Central memory CD4-positive, alpha-beta T cell (primary cell): Measurements from ENCODE around the gene SLC39A11.
"Not testable (repeated sequence)": the region's sequence is repeated elsewhere in the genome, so short reads cannot be mapped to it uniquely, and the experiment has no call there.

Experiments used
- DNase-seq: peaks from one replicate; pipeline ENCODE4 v3.0.0; 2022

SLC39A11 gene

GRCh38 chr17:72999474-72999873, 93.0 kb downstream of the SLC39A11 start:
- DNase-seq, result not testable (repeated sequence)

GRCh38 chr17:72998343-72998742, 94.1 kb downstream of the SLC39A11 start:
- DNase-seq, result no peak

DNA sequence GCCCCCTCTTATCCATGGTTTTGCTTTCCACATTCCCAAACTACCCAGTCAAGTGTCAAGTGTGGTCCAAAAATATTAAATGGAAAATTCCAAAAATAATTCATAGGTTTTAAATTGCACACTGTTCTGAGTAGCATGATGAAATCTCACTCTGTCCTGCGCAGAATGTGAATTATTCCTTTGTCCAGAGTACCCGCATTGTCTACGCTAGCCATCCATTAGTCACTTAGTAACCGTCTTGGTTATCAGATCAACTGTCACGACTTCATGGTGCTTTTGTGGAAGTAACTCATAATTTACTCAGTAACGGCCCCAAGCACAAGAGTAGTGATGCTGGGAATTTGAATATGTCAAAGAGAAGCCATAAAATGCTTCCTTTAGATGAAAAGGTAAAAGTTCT, 94.9 kb downstream of the SLC39A11 start:
- DNase-seq, result no peak

- DNase-seq, result no peak
These were observed 95.7 kb downstream of the SLC39A11 start for GRCh38 chr17:72996791-72997190.

DNA sequence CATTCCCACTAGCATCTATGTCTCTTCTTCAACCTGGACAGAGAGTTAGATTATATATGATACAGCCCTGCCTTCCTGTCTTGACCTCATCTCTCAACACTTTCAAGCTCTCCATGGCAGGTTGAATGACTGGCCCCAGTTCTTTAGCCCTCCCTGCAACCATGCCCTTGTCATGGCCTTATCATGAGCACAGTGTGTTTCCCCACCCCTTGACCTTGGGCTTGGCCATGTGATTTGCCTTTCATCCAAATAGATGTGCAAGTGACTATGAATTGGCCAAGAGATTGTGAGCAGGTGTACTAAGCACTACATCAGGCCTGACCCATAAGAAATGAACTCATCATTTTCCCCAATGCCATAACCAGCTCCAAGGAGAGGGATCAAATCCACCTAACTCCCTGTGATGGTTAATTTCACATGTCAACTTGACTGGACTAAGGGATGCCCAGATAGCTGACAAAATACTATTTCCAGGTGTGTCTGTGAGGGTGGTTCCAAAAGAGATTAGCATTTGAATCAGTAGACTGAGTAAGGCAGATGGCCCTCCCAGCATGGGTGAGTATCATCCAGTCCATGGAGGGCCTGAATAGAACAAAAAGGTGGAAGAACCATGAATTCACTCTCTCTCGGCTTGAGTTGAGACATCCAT, 97.4 kb downstream of the SLC39A11 start:
- no peak for DNase-seq

DNA sequence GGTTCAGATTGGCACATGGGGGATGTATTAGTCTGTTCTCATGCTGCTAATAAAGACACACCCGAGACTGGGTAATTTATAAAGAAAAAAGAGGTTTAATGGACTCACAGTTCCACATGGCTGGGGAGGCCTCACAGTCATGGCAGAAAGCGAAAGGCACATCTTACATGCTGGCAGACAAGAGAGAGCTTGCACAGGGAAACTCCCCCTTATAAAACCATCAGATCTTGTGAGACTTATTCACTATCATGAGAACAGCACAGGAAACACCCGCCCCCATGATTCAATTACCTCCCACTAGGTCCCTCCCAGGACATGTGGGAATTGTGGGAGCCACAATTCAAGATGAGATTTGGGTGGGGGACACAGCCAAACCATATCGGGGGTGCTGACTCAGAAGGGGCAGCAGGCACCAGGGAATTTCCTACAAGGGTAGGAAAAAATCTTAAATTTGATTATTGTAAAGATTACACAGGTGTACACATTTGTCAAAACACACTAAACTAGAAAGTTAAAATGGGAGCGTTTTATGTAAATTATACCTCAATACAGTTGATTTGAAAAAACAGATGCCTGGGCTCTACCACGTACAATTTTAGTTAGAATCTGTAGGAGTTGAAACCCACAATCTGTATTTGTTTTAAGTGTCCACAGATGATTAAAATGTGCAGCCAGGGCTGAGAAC, 99.6 kb downstream of the SLC39A11 start:
- not testable (repeated sequence) for DNase-seq

- no peak for DNase-seq
These were observed 100.8 kb downstream of the SLC39A11 start for GRCh38 chr17:72991651-72992050.

DNA sequence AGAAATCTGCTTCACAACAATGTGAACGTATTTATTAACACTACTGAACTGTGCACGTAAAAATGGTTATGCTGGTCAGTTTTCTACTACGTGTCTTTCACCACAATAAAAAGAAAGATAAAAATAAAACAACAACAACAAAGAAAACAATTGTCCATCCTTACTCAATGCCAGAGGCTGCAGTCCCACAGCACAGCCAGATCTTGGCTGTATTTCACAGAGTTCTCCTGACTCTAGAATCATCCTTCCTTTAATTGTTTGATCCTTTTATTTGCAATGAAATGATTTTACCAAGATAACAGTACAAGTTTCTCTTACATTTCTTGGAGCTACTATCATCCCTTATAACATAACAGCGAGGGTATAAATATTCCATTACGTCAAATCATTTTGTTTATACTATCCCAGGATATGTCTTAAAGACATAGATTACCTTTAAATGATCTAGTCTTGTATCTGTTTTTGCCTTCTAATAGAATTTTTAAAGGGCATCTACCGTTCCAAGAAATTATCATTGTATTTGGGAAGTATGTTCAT, 103.3 kb downstream of the SLC39A11 start:
- no peak for DNase-seq

DNA sequence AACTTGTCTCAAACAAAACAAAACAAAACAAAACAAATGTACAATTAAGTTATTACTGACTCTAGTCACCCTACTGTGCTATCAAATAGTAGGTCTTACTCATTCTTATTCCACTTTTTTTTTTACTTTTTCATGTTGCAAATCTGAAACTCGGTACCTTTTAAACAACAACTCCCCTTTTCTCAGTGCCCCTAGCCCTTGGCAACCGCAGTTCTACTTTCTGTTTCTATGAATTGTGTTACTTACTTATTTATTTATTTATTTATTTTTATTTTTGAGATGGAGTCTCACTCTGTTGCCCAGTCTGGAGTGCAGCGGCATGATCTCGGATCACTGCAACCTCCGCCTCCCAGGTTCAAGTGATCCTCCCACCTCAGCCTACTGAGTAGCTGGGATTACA, 104.0 kb downstream of the SLC39A11 start:
- no peak for DNase-seq

- DNase-seq, result no peak
These were observed 105.3 kb downstream of the SLC39A11 start for GRCh38 chr17:72987166-72987565.

GRCh38 chr17:72985882-72986720, 106.4 kb downstream of the SLC39A11 start:
- peak; percentile 31 for DNase-seq

DNA sequence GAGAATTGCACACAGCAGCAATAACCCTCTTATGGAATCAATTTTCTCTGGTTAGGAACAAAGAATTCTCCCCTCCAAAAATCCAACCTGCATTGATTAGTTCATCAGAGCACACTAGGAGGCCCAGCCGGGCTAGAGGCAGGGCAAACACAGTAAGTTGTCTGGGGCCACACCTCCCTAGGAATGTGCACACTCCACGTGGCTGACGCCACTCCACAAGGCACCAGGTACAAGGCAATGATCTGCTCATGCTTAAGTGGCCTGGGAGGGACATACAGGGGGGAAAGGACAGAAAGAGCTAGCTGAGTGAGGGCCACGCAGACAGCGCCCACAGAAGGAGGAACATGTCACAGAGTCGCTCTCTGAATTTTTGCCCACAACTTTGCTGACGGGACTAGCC, 107.6 kb downstream of the SLC39A11 start:
- no peak for DNase-seq

- DNase-seq, result no peak
These were observed 108.2 kb downstream of the SLC39A11 start for GRCh38 chr17:72984145-72984925.

DNA sequence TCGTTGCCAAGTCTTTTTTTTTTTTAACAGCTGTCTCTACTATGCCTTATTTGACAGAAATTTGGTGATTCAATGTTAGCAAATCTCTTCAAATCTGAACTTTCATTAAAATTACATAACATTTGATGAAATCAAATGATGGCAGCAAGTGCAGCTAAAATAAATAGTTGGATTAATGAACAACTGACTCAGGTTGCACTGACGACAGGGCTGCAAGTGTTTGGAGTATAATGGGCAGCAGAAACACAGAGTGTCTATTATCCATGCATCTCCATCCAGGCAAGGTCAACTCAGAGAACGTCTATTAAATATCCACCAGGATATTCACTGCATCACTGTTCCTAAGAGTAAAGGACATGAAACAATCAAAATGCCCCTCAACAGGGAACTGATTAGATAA, 109.8 kb downstream of the SLC39A11 start:
- no peak for DNase-seq

- DNase-seq, result no peak
These were observed 113.8 kb downstream of the SLC39A11 start for GRCh38 chr17:72978593-72979218.

DNA sequence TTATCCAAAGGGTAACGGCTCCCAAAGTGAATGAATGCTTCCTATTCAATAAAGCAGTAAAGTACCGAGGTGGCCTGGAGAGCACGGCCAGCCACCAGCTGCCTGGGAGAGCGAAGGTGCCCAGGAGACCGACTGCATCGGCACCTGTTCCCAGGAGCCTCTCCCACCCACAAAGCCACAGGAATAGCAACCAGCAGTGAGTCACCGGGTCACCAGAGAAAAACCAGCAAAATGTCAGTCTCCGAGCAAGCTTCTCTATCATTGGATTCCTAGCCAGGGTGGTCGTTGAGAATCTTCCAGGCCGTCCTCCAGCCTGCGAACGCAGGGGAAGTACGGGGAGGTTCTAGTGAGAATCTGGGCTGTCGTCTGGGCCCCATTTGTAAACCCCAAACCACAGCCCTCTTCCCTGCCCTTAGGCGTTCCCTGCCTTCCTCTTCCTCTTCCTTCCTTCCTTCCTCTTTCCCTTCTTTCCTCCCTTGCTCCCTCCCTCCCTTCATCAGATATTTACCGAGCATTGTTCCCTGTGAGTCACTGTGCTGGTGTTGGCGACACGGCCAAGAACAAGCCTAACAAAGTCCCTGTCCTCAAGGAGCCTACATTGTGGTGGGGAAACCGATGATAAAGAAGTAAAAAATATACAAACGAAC, 114.6 kb downstream of the SLC39A11 start:
- no peak for DNase-seq

GRCh38 chr17:72976971-72977770, 115.3 kb downstream of the SLC39A11 start:
- no peak for DNase-seq

- no peak for DNase-seq
These were observed 117.0 kb downstream of the SLC39A11 start for GRCh38 chr17:72975509-72975908.

GRCh38 chr17:72974605-72975232, 117.8 kb downstream of the SLC39A11 start:
- no peak for DNase-seq

GRCh38 chr17:72972263-72972951, 120.1 kb downstream of the SLC39A11 start:
- no peak for DNase-seq
